ENCODE results near the gene CLDN6.

The CLDN6 gene

GRCh38 chr16:3026609-3027488, 8.9 kb upstream of the CLDN6 start:
- Histone ChIP-seq H3K36me3 (ENCODE audit: control insufficient read depth, insufficient read depth, low read length) (peaks cover 8% of the 10 kb centered on the region), H3K79me2 (ENCODE audit: control insufficient read depth, insufficient read depth, low read length) (no peaks in the 10 kb centered on the region), H3K18ac (ENCODE audit: low read length) (no peak overlapping the region), H2BK120ac (ENCODE audit: low read depth, low read length) (no peak overlapping the region), H3K4me1 (ENCODE audit: control insufficient read depth, low read depth, low read length) (peaks cover 11% of the 10 kb centered on the region), H3K9ac (ENCODE audit: low read length) (no peak overlapping the region), H3K27ac (ENCODE audit: low read depth, low read length) (no peak overlapping the region), H2BK15ac (replicated peaks; ENCODE audit: low read depth) (no peak overlapping the region), H3K79me1 (ENCODE audit: low read length) (peaks cover 5% of the 10 kb centered on the region), H3K4me3 (ENCODE audit: low read length) (no peak overlapping the region), H2BK5ac (ENCODE audit: low read length) (no peak overlapping the region), H3K4ac (ENCODE audit: low read depth, low read length) (no peak overlapping the region), H4K8ac (ENCODE audit: low read depth, low read length) (no peak overlapping the region), H3K23ac (ENCODE audit: low read length) (no peak overlapping the region), H3K27me3 (ENCODE audit: insufficient read depth, low read length, poor library complexity) (no peaks in the 10 kb centered on the region), H2AK5ac (ENCODE audit: low read length) (no peak overlapping the region), H3K56ac (ENCODE audit: low read length) (no peak overlapping the region), H3K4me2 (ENCODE audit: low read length) (no peak overlapping the region), H4K5ac (ENCODE audit: low read length) (no peak overlapping the region)
- no peak for DNase-seq
- no CpG with 5 or more reads among the region's 24 CpGs for WGBS (ENCODE audit: extremely low coverage, insufficient coverage, low lambda C conversion rate)

- Histone ChIP-seq H3K79me1 (ENCODE audit: low read length) (peaks cover 5% of the 10 kb centered on the region), H3K4me3 (ENCODE audit: low read length) (no peak overlapping the region), H3K4me2 (ENCODE audit: low read length) (no peak overlapping the region), H2BK120ac (ENCODE audit: low read depth, low read length) (no peak overlapping the region), H2AK5ac (ENCODE audit: low read length) (no peak overlapping the region), H3K56ac (ENCODE audit: low read length) (no peak overlapping the region), H3K27me3 (ENCODE audit: insufficient read depth, low read length, poor library complexity) (no peaks in the 10 kb centered on the region), H3K79me2 (ENCODE audit: control insufficient read depth, insufficient read depth, low read length) (no peaks in the 10 kb centered on the region), H3K9ac (ENCODE audit: low read length) (no peak overlapping the region), H3K27ac (ENCODE audit: low read depth, low read length) (no peak overlapping the region), H3K36me3 (ENCODE audit: control insufficient read depth, insufficient read depth, low read length) (peaks cover 8% of the 10 kb centered on the region), H4K5ac (ENCODE audit: low read length) (no peak overlapping the region), H3K4ac (ENCODE audit: low read depth, low read length) (no peak overlapping the region), H2BK5ac (ENCODE audit: low read length) (no peak overlapping the region), H2BK15ac (replicated peaks; ENCODE audit: low read depth) (no peak overlapping the region), H3K4me1 (ENCODE audit: control insufficient read depth, low read depth, low read length) (peaks cover 12% of the 10 kb centered on the region), H3K23ac (ENCODE audit: low read length) (no peak overlapping the region), H4K8ac (ENCODE audit: low read depth, low read length) (no peak overlapping the region), H3K18ac (ENCODE audit: low read length) (no peak overlapping the region)
- no peak for DNase-seq
- no CpG with 5 or more reads among the region's 8 CpGs for WGBS (ENCODE audit: extremely low coverage, insufficient coverage, low lambda C conversion rate)
Measured at GRCh38 chr16:3026003-3026378, 8.0 kb upstream of the CLDN6 start.

DNA sequence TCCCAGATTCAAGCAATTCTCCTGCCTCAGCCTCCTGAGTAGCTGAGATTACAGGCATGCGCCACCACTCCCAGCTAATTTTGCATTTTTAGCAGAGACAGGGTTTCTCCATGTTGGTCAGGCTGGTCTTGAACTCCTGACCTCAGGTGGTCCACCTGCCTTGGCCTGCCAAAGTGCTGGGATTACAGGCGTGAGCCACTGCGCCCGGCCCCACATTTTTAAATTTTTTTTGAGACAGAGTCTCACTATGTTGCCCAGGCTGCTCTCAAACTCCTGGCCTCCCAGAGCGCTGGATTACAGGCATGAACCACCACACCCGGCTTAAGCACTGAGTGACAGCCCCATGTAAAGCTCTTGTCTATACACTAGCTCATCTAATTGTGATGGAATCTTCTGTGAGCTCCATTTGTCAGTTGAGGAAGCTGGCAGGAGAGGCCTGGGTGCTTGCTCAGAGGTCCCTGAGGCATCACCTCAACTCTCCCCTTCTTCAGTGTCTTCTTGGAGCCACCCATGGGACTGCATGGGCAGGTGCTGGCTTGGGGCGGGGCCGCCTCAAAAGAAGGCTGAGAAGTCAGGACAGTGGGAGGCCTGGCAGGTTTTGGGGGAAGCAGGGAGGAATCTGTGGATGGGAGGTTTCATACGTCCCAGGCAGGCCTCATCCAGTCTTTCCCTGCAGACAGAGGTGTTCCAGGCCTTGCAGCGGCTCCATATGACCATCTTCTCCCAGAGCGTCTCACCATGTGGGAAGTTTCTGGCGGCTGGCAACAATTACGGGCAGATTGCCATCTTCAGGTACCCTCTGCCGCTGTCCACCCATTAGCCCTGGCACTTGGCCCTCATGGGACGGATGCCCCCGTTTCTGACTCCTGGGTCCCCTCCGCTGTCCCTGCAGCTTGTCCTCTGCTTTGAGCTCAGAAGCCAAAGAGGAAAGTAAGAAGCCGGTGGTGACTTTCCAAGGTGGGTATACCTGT, 7.3 kb upstream of the CLDN6 start:
- no peak overlapping the region for H2BK5ac ChIP-seq (ENCODE audit: low read length)
- no peak overlapping the region for H3K4me2 ChIP-seq (ENCODE audit: low read length)
- DNase-seq, result no peak
- no peak overlapping the region for H3K4me3 ChIP-seq (ENCODE audit: low read length)
- no peak overlapping the region for H3K56ac ChIP-seq (ENCODE audit: low read length)
- no peaks in the 10 kb centered on the region for H3K27me3 ChIP-seq (ENCODE audit: insufficient read depth, low read length, poor library complexity)
- no peak overlapping the region for H2BK120ac ChIP-seq (ENCODE audit: low read depth, low read length)
- no peak overlapping the region for H3K18ac ChIP-seq (ENCODE audit: low read length)
- H2AK5ac ChIP-seq (ENCODE audit: low read length), result no peak overlapping the region
- H3K27ac ChIP-seq (ENCODE audit: low read depth, low read length), result no peak overlapping the region
- peaks cover 4% of the 10 kb centered on the region for H3K79me2 ChIP-seq (ENCODE audit: control insufficient read depth, insufficient read depth, low read length)
- no peak overlapping the region for H3K9ac ChIP-seq (ENCODE audit: low read length)
- H4K8ac ChIP-seq (ENCODE audit: low read depth, low read length), result no peak overlapping the region
- no peak overlapping the region for H4K5ac ChIP-seq (ENCODE audit: low read length)
- no peak overlapping the region for H3K23ac ChIP-seq (ENCODE audit: low read length)
- H3K36me3 ChIP-seq (ENCODE audit: control insufficient read depth, insufficient read depth, low read length), result peaks cover 8% of the 10 kb centered on the region
- no peak overlapping the region for H2BK15ac ChIP-seq (replicated peaks; ENCODE audit: low read depth)
- H3K4me1 ChIP-seq (ENCODE audit: control insufficient read depth, low read depth, low read length), result peaks cover 12% of the 10 kb centered on the region
- no peak overlapping the region for H3K4ac ChIP-seq (ENCODE audit: low read depth, low read length)
- peaks cover 5% of the 10 kb centered on the region for H3K79me1 ChIP-seq (ENCODE audit: low read length)
- WGBS (ENCODE audit: extremely low coverage, insufficient coverage, low lambda C conversion rate), result no CpG with 5 or more reads among the region's 18 CpGs

GRCh38 chr16:3023669-3024478, 5.9 kb upstream of the CLDN6 start, which contains the start of the genes HCFC1R1 and THOC6:
Gene HCFC1R1 (minus strand): TSS chr16:3023942. CDS start chr16:3023941, 1 bp downstream.
Gene THOC6 (plus strand): TSS chr16:3024035. CDS start chr16:3024327, 292 bp downstream.
- peak within 1 kb of the TSS; percentile 78 for H2AK5ac ChIP-seq (ENCODE audit: low read length)
- peaks cover 4% of the 10 kb centered on the region for H3K79me2 ChIP-seq (ENCODE audit: control insufficient read depth, insufficient read depth, low read length)
- peak; percentile 100 for DNase-seq
- peak within 1 kb of the TSS; percentile 96 for H2BK5ac ChIP-seq (ENCODE audit: low read length)
- H3K27me3 ChIP-seq (ENCODE audit: insufficient read depth, low read length, poor library complexity), result no peaks in the 10 kb centered on the region
- peak within 1 kb of the TSS; percentile 85 for H3K4me2 ChIP-seq (ENCODE audit: low read length)
- peak within 1 kb of the TSS; percentile 90 for H3K9ac ChIP-seq (ENCODE audit: low read length)
- H3K36me3 ChIP-seq (ENCODE audit: control insufficient read depth, insufficient read depth, low read length), result peaks cover 8% of the 10 kb centered on the region
- no peak within 1 kb of the TSS for H4K8ac ChIP-seq (ENCODE audit: low read depth, low read length)
- H4K5ac ChIP-seq (ENCODE audit: low read length), result no peak within 1 kb of the TSS
- peaks cover 5% of the 10 kb centered on the region for H3K79me1 ChIP-seq (ENCODE audit: low read length)
- H3K4me1 ChIP-seq (ENCODE audit: control insufficient read depth, low read depth, low read length), result peaks cover 12% of the 10 kb centered on the region
- peak within 1 kb of the TSS; percentile 89 for H3K23ac ChIP-seq (ENCODE audit: low read length)
- WGBS (ENCODE audit: extremely low coverage, insufficient coverage, low lambda C conversion rate), result no CpG with 5 or more reads among the region's 69 CpGs
- H2BK15ac ChIP-seq (replicated peaks; ENCODE audit: low read depth), result no peak within 1 kb of the TSS
- H3K56ac ChIP-seq (ENCODE audit: low read length), result peak within 1 kb of the TSS; percentile 96
- H3K18ac ChIP-seq (ENCODE audit: low read length), result peak within 1 kb of the TSS; percentile 69
- H2BK120ac ChIP-seq (ENCODE audit: low read depth, low read length), result no peak within 1 kb of the TSS
- peak within 1 kb of the TSS; percentile 61 for H3K4me3 ChIP-seq (ENCODE audit: low read length)
- no peak within 1 kb of the TSS for H3K4ac ChIP-seq (ENCODE audit: low read depth, low read length)
- peak within 1 kb of the TSS; percentile 94 for H3K27ac ChIP-seq (ENCODE audit: low read depth, low read length)

- Histone ChIP-seq H3K36me3 (ENCODE audit: control insufficient read depth, insufficient read depth, low read length) (peaks cover 8% of the 10 kb centered on the region), H3K79me1 (ENCODE audit: low read length) (peaks cover 5% of the 10 kb centered on the region), H3K4me2 (ENCODE audit: low read length) (peak overlapping the region; percentile 85), H3K27ac (ENCODE audit: low read depth, low read length) (peak overlapping the region; percentile 94), H3K23ac (ENCODE audit: low read length) (peak overlapping the region; percentile 80), H4K8ac (ENCODE audit: low read depth, low read length) (no peak overlapping the region), H3K4me3 (ENCODE audit: low read length) (peak overlapping the region; percentile 61), H2BK120ac (ENCODE audit: low read depth, low read length) (no peak overlapping the region), H2BK5ac (ENCODE audit: low read length) (peak overlapping the region; percentile 47), H3K9ac (ENCODE audit: low read length) (peak overlapping the region; percentile 90), H3K79me2 (ENCODE audit: control insufficient read depth, insufficient read depth, low read length) (peaks cover 4% of the 10 kb centered on the region), H3K4ac (ENCODE audit: low read depth, low read length) (no peak overlapping the region), H3K27me3 (ENCODE audit: insufficient read depth, low read length, poor library complexity) (no peaks in the 10 kb centered on the region), H3K4me1 (ENCODE audit: control insufficient read depth, low read depth, low read length) (peaks cover 12% of the 10 kb centered on the region), H2BK15ac (replicated peaks; ENCODE audit: low read depth) (no peak overlapping the region), H3K56ac (ENCODE audit: low read length) (peak overlapping the region; percentile 96), H4K5ac (ENCODE audit: low read length) (no peak overlapping the region), H2AK5ac (ENCODE audit: low read length) (peak overlapping the region; percentile 43), H3K18ac (ENCODE audit: low read length) (peak overlapping the region; percentile 69)
- peak; percentile 78 for DNase-seq
- no CpG with 5 or more reads among the region's 6 CpGs for WGBS (ENCODE audit: extremely low coverage, insufficient coverage, low lambda C conversion rate)
Measured at GRCh38 chr16:3023415-3023668, 5.4 kb upstream of the CLDN6 start.
